IPS DF 6.9 (cell line): ENCODE results near the gene ELF1.

Source experiments
- DNase-seq: peaks from one replicate; pipeline ENCODE4 v3.0.0-alpha.2; 2013; ENCODE audit warnings: low read depth, low spot score
- H3K27ac ChIP-seq: one replicate; pipeline ENCODE4 v1.5.1; 2013; ENCODE audit warnings: low read length, control low read depth
- H3K27me3 ChIP-seq: 2 replicates; pipeline ENCODE4 v1.6.1; 2013; ENCODE audit warnings: mild to moderate bottlenecking, low read length; ENCODE audit not compliant: control insufficient read depth, insufficient read depth
- H3K36me3 ChIP-seq: 2 replicates; pipeline ENCODE4 v1.6.1; 2013; ENCODE audit warnings: low read length; ENCODE audit not compliant: control insufficient read depth, insufficient read depth
- H3K4me1 ChIP-seq: 2 replicates; pipeline ENCODE4 v1.6.1; 2013; ENCODE audit warnings: low read length; ENCODE audit not compliant: control insufficient read depth, insufficient read depth
- H3K4me3 ChIP-seq: 2 replicates; pipeline ENCODE4 v1.5.1; 2013; ENCODE audit warnings: mild to moderate bottlenecking, low read length
- H3K9me3 ChIP-seq: 2 replicates; pipeline ENCODE4 v1.6.1; 2013; ENCODE audit warnings: low read length, inconsistent platforms; ENCODE audit not compliant: control insufficient read depth, insufficient read depth
- WGBS: extraction: QIAGEN DNeasy Blood & Tissue Kit; methylation state at CpG from one replicate; pipeline ENCODE4 v1.1.7; 2013; ENCODE audit warnings: mixed read lengths, missing lambda C conversion rate; ENCODE audit not compliant: insufficient read length, insufficient coverage; 5-methylcytosine and 5-hydroxymethylcytosine counted together

The ELF1 gene

GRCh38 chr13:40969169-40969901 lies 49.8 kb downstream of the ELF1 start:
- Histone ChIP-seq H3K4me3 (no peak overlapping the region), H3K4me1 (no peaks in the 10 kb centered on the region), H3K9me3 (no peaks in the 10 kb centered on the region), H3K27ac (no peak overlapping the region), H3K27me3 (no peaks in the 10 kb centered on the region), H3K36me3 (no peaks in the 10 kb centered on the region)
- WGBS, result no CpG with 5 or more reads among the region's 4 CpGs
- no peak for DNase-seq

- Histone ChIP-seq H3K4me3 (no peak overlapping the region), H3K27ac (no peak overlapping the region), H3K27me3 (no peaks in the 10 kb centered on the region), H3K9me3 (no peaks in the 10 kb centered on the region), H3K36me3 (no peaks in the 10 kb centered on the region), H3K4me1 (no peaks in the 10 kb centered on the region)
- WGBS, result no CpG with 5 or more reads among the region's 2 CpGs
- no peak for DNase-seq
Observed at GRCh38 chr13:40968416-40969000, 50.6 kb downstream of the ELF1 start.

GRCh38 chr13:40966298-40966697 lies 52.8 kb downstream of the ELF1 start:
- H3K4me1 ChIP-seq, result no peaks in the 10 kb centered on the region
- no peaks in the 10 kb centered on the region for H3K36me3 ChIP-seq
- no peak for DNase-seq
- H3K9me3 ChIP-seq, result no peaks in the 10 kb centered on the region
- H3K27me3 ChIP-seq, result no peaks in the 10 kb centered on the region
- no peak overlapping the region for H3K4me3 ChIP-seq
- WGBS, result no CpG with 5 or more reads among the region's 3 CpGs
- no peak overlapping the region for H3K27ac ChIP-seq

GRCh38 chr13:40963927-40964326 lies 55.2 kb downstream of the ELF1 start:
- no peak for DNase-seq
- WGBS, result no CpG with 5 or more reads among the region's 1 CpG
- no peak overlapping the region for H3K4me3 ChIP-seq
- no peaks in the 10 kb centered on the region for H3K27me3 ChIP-seq
- no peaks in the 10 kb centered on the region for H3K36me3 ChIP-seq
- H3K9me3 ChIP-seq, result no peaks in the 10 kb centered on the region
- no peaks in the 10 kb centered on the region for H3K4me1 ChIP-seq
- no peak overlapping the region for H3K27ac ChIP-seq

- WGBS, result no CpG with 5 or more reads among the region's 1 CpG
- DNase-seq, result no peak
- no peaks in the 10 kb centered on the region for H3K36me3 ChIP-seq
- H3K9me3 ChIP-seq, result no peaks in the 10 kb centered on the region
- H3K4me3 ChIP-seq, result no peak overlapping the region
- no peak overlapping the region for H3K27ac ChIP-seq
- no peaks in the 10 kb centered on the region for H3K4me1 ChIP-seq
- no peaks in the 10 kb centered on the region for H3K27me3 ChIP-seq
Observed at GRCh38 chr13:40961826-40962225, 57.3 kb downstream of the ELF1 start.

GRCh38 chr13:40961214-40961613 lies 57.9 kb downstream of the ELF1 start:
- H3K27me3 ChIP-seq, result no peaks in the 10 kb centered on the region
- DNase-seq, result no peak
- no peak overlapping the region for H3K27ac ChIP-seq
- H3K36me3 ChIP-seq, result no peaks in the 10 kb centered on the region
- no peaks in the 10 kb centered on the region for H3K9me3 ChIP-seq
- H3K4me1 ChIP-seq, result no peaks in the 10 kb centered on the region
- WGBS, result no CpG with 5 or more reads among the region's 3 CpGs
- H3K4me3 ChIP-seq, result no peak overlapping the region

DNA sequence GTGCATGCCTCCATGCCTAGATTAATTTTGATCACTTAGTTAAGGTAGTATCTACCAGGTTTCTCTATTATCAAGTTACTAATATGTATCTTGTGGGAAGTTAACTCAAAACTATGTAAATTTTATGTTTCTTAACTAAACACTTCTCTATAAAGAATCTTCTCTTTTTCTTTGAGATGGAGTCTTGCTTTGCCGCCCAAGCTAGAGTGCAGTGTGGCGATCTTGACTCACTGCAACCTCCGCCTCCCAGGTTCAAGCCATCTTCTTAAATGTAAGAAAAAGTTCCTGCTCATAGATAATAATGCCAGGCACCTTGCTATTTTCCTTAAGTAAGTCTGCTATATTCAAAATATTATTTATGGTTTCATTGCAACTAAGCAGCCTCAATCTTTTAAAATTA lies 58.4 kb downstream of the ELF1 start:
- no peaks in the 10 kb centered on the region for H3K36me3 ChIP-seq
- H3K4me1 ChIP-seq, result no peaks in the 10 kb centered on the region
- no CpG with 5 or more reads among the region's 3 CpGs for whole genome bisulfite sequencing

GRCh38 chr13:40958655-40959054 lies 60.5 kb downstream of the ELF1 start:
- H3K4me3 ChIP-seq, result no peak overlapping the region
- no peak overlapping the region for H3K27ac ChIP-seq
- no CpG with 5 or more reads among the region's 5 CpGs for WGBS

More for the DNA sequence above, 58.4 kb downstream of the ELF1 start:
- H3K9me3 ChIP-seq, result no peaks in the 10 kb centered on the region
- no peak for DNase-seq
- H3K27ac ChIP-seq, result no peak overlapping the region
- no peaks in the 10 kb centered on the region for H3K27me3 ChIP-seq
- no peak overlapping the region for H3K4me3 ChIP-seq

DNA sequence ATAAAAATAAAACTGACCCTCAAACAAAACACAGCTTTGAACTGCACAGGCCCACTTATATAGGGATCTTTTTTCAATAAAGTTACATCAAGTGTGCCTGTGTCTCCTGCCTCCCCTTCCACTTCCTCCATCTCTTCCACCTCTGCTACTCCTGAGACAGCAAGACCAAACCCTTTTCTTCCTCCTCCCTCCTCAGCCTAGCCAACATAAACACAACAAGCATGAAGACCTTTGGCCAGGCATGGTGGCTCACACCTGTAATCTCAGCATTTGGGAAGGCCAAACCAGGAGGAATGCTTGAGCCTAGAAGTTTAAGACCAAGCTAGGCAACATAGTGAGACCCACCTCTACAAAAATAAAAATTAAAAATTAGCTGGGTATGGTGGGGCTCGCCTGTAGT lies 72.6 kb downstream of the ELF1 start:
- Histone ChIP-seq H3K9me3 (no peaks in the 10 kb centered on the region), H3K4me1 (no peaks in the 10 kb centered on the region), H3K27ac (no peak overlapping the region), H3K27me3 (no peaks in the 10 kb centered on the region), H3K4me3 (no peak overlapping the region), H3K36me3 (no peaks in the 10 kb centered on the region)
- WGBS, result no CpG with 5 or more reads among the region's 1 CpG
- no peak for DNase-seq

More at GRCh38 chr13:40958655-40959054, 60.5 kb downstream of the ELF1 start:
- Histone ChIP-seq H3K4me1 (no peaks in the 10 kb centered on the region), H3K9me3 (no peaks in the 10 kb centered on the region), H3K36me3 (no peaks in the 10 kb centered on the region), H3K27me3 (no peaks in the 10 kb centered on the region)
- no peak for DNase-seq

DNA sequence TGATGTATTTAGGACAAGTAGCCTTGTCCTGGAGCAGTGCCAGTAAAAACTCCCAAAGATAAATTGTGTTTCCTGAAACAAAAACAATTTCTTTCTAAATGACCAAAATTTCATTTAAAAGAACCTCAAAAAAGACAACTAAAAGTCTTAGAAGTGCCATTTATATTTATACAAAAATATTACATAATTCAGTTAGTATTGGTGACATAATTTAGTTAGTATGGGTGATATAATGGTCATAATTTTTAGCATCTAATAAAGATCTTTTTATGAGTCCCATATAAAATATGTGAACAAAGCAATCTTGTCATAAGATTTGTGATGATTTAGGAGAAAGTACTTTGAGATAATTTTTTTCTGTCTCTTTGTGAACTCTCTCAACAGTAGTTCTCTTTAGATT lies 76.0 kb downstream of the ELF1 start:
- Histone ChIP-seq H3K9me3 (no peaks in the 10 kb centered on the region), H3K27me3 (no peaks in the 10 kb centered on the region), H3K4me3 (no peak overlapping the region), H3K4me1 (no peaks in the 10 kb centered on the region), H3K36me3 (0 out of 2 replicates have a peak, but pooled peaks cover 2% of the 10 kb centered on the region), H3K27ac (no peak overlapping the region)
- no peak for DNase-seq

DNA sequence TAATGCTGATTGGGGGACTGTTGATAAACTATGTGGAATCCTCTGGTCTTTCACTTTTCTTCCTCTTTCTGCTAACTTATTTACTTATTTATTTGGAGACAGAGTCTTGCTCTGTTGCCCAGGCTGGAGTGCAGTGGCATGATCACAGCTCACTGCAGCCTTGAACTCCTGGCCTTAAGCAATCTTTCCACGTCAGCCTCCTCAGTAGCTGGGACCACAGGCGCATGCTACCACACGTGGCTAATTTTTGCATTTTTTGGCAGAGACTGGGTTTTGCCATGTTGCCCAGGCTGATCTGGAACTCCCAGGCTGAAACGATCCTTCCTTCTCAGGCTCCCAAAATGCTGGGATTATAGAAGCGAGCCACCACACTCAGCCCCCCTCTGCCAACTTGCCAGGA lies 77.5 kb downstream of the ELF1 start:
- Histone ChIP-seq H3K27me3 (no peaks in the 10 kb centered on the region), H3K36me3 (0 out of 2 replicates have a peak, but pooled peaks cover 2% of the 10 kb centered on the region)
- no CpG with 5 or more reads among the region's 5 CpGs for WGBS

More for the DNA sequence above, 77.5 kb downstream of the ELF1 start:
- Histone ChIP-seq H3K4me3 (no peak overlapping the region), H3K27ac (no peak overlapping the region), H3K4me1 (no peaks in the 10 kb centered on the region), H3K9me3 (no peaks in the 10 kb centered on the region)
- no peak for DNase-seq
